HL-60 (cell line): Measurements from ENCODE around the gene GOLGA3.

Source experiments
- DNase-seq, 2 experiments: peaks; one replicate each; pipeline ENCODE4 v3.0.0-alpha.2; 2010 to 2020; ENCODE audit warnings: low read depth in 1 of 2, low spot score in 1 of 2
- H3K27ac ChIP-seq: fragments of 250-450 bp; sonication (Bioruptor Pico); replicated peaks from 2 replicates; pipeline ENCODE4 v1.5.1; 2020; ENCODE audit warnings: mild to moderate bottlenecking, moderate library complexity
- H3K27me3 ChIP-seq: fragments of 250-450 bp; sonication (Bioruptor Pico); 2 replicates; pipeline ENCODE4 v1.5.1; 2021; ENCODE audit warnings: mild to moderate bottlenecking, moderate library complexity; ENCODE audit not compliant: insufficient read depth, poor library complexity, severe bottlenecking
- H3K4me3 ChIP-seq: replicated peaks from 2 replicates; pipeline ENCODE4 v1.5.1; 2011; ENCODE audit warnings: mild to moderate bottlenecking, control low read depth, low read length; ENCODE audit not compliant: insufficient read depth
- CTCF ChIP-seq: IDR thresholded peaks from one replicate; pipeline ENCODE4 v1.5.1; 2011; ENCODE audit warnings: low read length, control low read depth, inconsistent platforms; ENCODE audit not compliant: insufficient read depth
- GABPA ChIP-seq: IDR thresholded peaks from 2 replicates; pipeline ENCODE4 v1.6.1; 2012; ENCODE audit warnings: low read depth
- POLR2AphosphoS5 ChIP-seq: IDR thresholded peaks from 2 replicates; pipeline ENCODE4 v1.6.1; 2012; ENCODE audit warnings: low read depth
- REST ChIP-seq: IDR thresholded peaks from 2 replicates; pipeline ENCODE4 v1.6.1; 2012; ENCODE audit warnings: low read depth; ENCODE audit not compliant: insufficient replicate concordance
- SPI1 ChIP-seq: IDR thresholded peaks from 2 replicates; pipeline ENCODE4 v1.6.1; 2012; ENCODE audit warnings: low read depth, mild to moderate bottlenecking, borderline replicate concordance

Gene GOLGA3

GRCh38 chr12:132834181-132834711 lies 5.6 kb upstream of the GOLGA3 start:
- H3K27me3 ChIP-seq = no peaks in the 10 kb centered on the region
- H3K4me3 ChIP-seq = no peak overlapping the region
- no peak for DNase-seq
- TF ChIP-seq SPI1 (no peak), GABPA (no peak), POLR2AphosphoS5 (no peak), CTCF (no peak)
- no peak overlapping the region for H3K27ac ChIP-seq

GRCh38 chr12:132833341-132833740 lies 4.7 kb upstream of the GOLGA3 start:
- no peak overlapping the region for H3K27ac ChIP-seq
- no peak for TF ChIP-seq SPI1
- TF ChIP-seq REST = no peak
- TF ChIP-seq CTCF = no peak
- TF ChIP-seq POLR2AphosphoS5 = no peak
- no peak for TF ChIP-seq GABPA
- no peak overlapping the region for H3K4me3 ChIP-seq
- no peak for DNase-seq
- no peaks in the 10 kb centered on the region for H3K27me3 ChIP-seq

- Histone ChIP-seq H3K27me3 (no peaks in the 10 kb centered on the region), H3K4me3 (no peak overlapping the region), H3K27ac (no peak overlapping the region)
- no peak for DNase-seq
- TF ChIP-seq GABPA (no peak), POLR2AphosphoS5 (no peak), SPI1 (no peak), REST (no peak), CTCF (no peak)
Measured at GRCh38 chr12:132831771-132832170, 3.1 kb upstream of the GOLGA3 start.
